ENCODE data around the gene SBSN.

SBSN gene

DNA sequence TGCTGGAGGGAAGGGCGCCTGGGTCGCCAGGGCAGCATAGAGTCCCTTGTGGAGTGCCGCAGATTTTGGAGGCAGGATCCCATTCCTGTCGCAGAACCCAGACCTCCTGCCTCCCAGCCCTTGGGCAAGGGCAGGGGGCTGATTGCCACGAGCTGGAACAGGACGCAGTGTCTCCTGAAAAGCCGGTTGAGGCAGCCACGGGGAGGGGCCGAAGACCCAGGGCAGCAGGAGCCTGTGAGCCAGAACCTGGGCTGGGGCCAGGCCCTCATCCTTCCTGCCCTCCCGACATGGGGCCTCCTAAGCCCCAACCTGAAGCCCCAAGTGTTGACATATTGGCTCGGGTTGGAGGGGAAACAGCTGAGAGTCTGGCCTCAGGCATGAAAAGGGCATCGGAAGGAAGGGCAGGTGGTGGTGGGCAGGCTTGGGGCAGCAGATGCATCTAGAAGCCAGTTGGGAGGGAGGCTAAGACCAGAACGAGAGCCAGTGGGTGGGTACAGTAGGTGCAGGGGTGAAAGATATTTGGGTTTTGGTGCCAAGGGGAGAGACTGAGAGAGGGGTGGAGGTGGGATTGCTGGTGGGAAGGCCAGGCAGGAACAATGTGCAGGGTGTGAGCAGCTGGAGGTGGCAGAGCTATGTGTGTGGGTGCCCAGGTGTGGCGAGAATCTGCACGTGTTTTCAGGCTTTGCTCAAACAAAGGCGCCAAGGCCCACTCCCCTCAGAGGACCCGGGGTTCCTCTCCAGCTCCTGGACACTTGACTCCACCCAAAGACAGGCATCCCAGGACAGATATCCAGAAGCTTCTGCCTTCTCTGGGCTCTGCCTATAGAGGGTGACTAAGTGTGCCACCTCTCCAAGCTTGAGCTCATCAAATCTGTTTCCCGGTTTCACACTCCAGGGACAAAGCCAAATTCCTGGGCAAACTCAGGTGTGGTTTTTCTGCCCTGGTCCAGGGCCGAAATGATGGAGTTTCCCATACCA is 1.4 kb upstream of the SBSN start:
- no peak for DNase-seq

DNA sequence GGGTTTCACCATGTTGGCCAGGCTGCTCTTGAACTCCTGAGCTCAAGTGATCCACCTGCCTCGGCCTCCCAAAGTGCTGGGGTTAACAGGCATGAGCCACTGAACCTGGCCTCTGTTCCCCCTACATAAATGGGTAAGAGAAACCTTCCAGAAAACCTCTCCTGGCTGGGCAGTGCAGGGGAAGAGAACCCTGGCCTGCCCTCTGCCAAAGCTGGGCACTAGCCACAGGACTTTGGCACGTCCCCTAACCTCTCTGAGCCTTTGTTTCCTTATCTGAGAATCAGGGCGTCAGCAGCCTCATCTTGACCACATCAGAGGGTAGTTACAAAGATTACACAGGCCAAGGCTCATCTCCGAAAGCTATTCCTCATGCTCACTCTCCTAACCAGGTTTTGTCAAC is 2.2 kb downstream of the SBSN start:
- DNase-seq: no peak

DNA sequence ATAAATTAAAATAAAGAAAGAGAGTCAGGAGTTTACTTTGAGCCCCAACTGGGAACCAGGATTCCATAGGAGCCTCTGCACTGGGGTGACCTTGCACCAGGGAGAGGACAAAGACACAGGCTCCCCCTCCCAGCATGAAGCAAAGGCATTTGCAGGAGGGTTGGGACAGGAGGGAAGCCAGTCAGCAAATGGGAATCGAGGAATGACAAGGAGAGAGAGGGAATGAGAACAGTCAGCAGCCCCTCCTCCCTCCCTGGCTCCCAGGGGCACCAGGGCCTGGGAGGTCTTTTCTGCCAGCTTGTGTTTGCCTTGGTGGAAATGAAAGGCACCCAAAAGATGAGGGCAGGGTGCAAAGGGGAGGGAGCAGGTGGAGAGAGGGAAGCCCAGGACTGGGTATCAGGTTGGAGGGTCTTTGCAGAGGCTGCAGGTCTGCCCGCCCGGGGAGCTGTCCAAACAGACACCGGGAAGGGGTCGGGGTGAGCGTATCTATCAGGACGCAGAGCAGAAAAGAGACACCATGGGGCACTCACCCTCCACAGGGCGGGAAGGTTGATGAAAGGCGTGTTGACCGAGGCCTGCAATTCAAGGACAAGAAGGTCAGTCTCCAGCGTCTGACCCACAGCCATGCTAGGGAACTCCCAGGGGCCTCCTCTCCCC is 3.8 kb downstream of the SBSN start:
- no peak for DNase-seq

DNA sequence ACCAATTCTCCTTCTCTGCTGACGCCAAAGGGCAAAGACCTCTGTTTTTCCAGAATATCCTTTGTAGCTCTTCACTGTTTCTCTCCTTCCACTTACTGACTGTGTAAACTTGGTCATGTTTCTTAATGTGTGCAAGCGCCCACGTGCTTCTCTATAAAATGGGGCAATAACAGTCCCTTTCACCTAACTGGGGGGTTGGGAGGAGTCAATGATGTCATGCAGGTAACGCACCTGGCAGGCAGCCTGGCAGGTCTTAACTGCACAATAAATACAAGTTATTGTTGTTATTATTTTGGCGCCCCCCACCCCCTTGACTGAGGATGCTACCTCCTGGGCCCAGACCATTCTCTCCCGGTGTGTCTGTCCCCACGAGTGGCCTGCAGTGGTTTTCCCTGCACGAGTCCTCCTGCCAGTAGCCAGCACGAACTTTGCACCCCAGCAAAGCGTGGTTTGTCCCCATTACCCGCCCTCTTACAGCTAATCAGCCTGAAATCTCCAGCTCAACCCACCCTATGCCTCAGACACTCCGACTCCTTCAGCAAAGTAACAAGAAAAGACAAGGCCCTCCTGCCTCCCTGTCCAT is 5.3 kb downstream of the SBSN start:
- no peak for DNase-seq

DNA sequence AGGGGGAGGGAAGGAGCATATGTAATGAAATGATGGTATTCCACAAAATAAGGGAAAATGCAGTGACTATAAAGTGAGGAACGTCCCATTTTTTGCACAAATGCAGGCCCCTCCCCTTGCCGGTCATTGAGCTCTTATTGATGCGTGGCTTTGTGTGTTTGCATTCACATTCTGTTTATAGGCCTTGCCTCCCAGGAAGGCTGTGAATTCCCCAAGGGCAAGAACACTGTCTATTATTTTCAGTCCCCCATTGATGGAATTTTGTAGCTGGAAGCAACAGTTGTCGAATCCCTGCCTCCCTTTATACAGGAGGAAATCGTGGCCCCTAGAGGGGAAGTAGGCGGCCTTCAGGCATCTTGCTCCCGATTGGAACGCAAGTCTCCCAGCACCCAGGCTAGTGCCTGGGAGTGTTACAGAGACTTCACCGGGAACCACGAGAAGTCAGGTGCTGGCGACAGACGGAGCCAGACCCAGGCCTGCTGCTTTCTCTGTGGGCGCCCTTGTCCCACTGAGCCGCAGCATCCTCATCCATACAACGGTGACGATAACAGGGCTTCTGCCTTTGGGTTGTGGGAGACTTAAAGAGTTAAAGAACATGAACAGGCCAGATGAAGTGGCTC is 6.9 kb downstream of the SBSN start:
- DNase-seq: no peak

DNA sequence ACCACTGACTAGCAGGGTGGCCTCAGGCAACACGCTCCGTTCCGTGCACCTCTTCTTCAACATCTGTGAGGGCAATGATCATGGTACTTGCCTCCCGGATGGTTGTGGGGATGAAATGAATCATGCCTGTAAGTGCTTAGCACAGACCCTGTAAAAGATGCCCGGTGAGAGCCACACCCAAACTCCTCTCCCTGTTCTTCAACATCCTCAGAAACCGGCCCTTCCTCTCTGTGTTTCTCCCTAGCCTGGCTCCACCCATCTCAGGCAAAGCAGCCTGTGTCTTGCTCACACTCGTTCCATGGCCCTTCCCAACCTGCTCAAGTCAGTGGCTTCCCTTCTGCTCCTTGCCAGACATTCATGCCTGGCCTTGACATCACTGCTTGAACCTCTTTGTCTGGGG is 8.8 kb downstream of the SBSN start:
- DNase-seq: no peak

DNA sequence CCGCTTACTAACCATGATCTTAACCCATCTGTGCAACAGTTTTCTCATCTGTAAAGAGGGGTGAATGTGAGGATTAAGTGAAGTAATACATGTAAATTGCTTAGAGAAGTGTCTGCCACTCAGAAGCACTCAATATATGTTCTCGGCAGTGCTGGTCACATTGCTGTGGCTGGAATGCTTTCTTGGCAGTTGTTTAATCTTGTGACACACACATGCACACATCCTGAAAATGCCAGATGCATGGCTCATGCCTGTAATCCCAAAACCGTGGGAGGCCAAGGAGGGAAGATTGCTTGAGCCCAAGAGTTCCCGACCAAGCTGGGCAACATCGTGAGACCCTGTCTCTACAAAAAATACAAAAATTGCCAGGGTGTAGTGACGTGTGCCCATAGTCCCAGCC is 9.8 kb downstream of the SBSN start:
- DNase-seq: no peak

DNA sequence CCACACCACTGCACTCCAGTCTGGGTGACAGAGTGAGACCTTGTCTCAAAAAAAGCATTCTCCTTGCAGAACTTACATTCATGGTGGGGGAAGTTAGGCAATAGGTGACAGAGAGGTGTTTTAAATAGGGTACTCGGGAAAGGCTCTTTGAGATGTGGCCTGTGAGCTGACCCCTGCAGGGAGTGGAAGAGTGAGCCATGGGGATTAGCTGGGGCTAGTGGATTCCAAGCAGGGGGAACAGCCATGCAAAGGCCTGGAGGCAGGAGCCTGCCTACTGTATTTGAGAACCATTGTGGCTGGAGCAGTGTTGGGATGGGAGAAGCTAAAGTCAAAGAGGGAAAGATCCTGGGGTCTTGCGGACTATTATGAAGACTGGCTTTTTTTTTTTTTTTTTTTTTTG is 10.8 kb downstream of the SBSN start:
- no peak for DNase-seq

DNA sequence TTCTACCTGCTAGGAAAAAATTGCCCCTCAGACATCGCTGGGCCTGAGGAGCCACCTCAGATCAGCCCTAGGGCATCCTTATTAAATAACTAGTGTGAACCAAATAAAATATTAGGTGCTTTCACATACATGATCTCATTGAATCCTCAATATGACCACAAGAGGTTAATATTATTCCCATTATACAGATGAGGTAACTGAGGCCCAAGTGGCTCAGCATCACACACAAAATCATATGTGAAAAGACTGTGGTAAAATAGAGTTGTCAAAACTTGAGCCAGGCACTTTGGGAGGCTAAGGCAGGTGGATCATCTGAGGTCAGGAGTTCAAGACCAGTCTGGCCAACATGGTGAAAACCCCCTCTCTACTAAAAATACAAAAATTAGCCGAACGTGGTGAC is 11.8 kb downstream of the SBSN start:
- no peak for DNase-seq

DNA sequence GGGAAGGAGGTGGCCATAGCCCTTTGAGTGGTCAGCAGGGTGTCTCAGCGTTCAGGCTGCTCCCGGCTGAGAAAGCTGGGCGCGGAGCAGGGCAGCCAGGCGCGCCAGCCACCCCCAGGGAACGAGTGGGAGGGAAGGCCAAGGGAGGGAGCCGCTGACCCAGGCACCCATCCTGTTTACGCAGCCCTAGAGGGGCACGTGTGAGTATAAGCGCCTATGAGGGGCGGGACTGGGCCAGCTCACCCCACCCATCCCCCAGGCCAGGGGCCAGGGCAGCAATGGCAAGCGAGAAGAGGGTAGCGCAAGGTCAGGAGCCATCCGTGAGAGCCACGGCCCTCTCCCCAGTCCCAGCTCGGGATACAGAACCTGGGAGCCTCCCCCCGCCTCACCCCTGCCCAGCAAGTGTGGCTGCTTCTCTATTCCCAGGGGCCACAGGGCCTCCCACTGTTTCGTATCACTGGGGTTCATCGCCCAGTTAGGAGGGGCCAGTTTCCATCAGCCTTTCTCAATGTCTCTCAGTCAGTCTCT is 13.8 kb downstream of the SBSN start:
- no peak for DNase-seq

DNA sequence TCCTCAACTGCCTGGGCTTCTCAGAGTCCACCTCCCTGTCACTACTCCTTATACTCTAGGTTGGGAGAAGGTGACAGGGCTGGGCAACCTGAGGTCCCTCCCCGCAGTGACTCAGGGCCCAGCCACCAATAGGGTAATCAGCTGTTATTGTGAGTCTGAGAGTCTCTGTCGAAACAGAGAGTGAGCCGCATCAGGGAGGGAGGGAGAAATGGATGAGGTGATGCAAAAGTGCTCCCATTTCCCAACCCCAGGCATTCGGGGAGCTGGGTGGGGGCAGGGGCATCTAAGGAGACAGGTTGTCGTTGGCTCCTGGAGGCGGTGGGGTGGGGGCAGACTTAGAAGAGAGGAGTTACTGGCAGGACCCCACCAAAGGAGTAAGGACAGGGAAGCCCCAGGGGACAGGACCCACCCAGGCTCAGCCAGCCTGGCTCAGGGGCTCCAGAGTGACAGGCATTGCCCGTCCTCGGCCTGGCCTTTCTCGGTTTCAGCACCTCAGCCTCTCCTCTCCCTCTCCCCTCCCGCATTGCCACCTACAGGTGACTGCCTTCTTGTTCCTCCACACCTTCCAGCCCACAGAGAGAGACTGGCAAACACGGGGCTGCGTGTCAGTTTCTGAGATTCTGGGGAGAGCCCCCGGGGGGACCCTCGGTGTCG is 14.4 kb downstream of the SBSN start, which contains the start of gene DMKN:
Gene DMKN (minus strand): TSS at position 22 of the 654 bp plus-strand sequence. CDS start 174 bp downstream, outside the sequence.
- DNase-seq: no peak

DNA sequence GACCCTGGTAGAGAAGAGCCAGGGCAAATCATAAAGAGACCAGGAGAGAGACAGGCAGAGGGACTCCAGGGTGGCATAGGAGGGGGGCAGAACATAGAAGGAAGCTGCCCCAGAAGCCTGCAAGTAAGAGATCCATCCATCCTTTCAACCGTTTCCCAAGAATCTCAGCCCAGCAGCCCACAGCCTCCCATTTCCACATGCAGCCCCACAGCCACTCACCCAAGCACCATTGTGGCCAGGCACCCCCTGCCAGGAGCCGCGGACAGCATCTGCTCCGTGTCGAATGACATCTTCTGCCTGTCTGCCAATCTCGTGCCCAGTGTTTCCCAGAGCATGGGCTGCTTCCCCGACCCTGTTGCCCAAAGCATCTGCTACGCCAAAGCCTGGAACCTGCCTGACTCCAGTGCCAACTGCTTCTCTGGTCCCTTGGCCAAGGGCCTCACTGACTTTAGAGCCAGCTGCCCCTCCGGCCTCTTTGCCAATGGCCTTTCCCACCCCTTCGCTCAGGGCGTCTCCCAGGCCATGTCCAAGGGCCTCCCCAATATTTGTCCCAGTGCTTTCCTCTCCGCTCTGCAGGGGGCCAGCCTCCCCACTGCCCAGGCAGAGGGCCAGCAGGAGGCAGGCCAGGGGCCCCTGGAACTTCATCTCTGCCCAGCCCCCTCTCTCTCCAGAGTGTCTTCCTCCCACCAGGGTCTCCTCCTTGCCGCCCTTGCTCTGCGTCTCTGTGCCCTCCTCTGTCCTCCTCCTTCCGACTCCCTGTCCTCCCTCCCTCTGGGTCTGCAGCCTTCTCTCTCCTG is 15.1 kb downstream of the SBSN start:
- no peak for DNase-seq

DNA sequence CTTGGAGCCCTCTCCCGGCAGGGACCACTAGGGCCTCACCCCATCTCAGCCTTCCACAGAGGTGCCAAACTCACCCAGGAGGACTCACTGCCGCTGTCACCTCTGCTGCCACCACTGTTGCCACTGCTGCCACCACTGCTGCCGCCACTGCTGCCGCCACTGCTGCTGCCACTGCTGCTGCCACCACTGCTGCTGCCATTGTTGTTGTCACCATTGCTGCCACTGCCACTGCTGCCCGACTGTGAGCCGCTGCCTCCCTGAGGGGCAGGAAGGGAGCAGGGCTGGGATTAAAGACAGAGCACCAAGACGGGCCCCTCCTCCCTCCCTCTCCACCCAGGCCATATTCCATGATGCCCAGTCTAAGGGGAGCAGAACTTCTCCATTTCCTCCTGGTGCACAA is 16.8 kb downstream of the SBSN start:
- DNase-seq: no peak

DNA sequence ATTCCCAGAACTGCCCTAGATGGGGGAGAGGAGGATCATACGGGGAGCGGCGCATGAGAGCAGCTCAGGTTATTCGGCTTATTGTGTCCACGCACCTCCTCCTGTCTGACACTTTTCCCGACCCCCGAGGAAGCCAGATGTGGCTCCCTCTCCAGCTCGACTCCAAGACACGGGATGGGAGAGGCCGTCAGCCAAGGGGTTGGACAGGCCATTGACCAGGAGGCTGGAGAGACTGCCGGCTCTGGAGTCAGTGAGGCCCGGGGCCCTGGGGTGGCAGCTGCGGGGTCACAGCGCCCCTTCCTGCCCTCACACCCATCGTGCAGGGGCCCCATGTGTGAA is 17.5 kb downstream of the SBSN start:
- DNase-seq: no peak

DNA sequence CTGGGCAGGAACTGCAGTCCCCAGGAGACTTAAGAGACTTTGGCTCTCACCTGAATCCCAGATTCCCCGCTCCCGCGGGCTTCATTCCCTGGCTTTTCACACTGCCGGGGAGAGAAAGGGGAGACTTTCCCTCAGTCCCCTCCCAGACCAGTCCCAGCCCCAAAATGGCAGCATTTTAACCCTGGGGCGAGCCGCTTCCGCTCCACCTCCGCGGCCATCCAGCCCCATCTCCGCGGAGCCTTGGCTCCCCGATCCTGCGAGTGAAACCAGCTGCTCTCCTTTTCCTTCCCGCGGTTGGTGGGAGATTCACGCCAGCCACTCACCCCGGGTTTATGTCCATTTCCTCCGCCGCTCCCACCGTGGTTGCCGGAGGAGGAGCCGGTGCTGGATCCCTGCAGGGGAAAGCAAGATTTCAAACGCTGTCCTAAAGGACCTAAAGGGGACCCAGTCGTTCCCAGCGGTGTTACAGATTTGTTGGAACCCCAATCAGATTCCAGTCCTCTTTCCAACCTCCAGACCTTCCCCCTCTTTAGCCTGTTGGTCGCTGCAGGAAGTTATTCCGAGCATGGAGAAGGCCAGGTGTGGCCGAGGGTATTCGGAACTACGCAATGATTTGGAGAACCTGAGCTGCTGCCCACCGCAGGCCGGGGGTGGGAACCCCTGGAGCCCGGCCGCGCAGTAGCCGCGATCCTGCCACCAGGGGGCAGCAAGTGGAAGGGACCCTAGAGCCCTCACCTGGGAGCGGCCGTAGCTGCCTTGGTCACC is 18.1 kb downstream of the SBSN start:
- DNase-seq: peak; percentile 11

DNA sequence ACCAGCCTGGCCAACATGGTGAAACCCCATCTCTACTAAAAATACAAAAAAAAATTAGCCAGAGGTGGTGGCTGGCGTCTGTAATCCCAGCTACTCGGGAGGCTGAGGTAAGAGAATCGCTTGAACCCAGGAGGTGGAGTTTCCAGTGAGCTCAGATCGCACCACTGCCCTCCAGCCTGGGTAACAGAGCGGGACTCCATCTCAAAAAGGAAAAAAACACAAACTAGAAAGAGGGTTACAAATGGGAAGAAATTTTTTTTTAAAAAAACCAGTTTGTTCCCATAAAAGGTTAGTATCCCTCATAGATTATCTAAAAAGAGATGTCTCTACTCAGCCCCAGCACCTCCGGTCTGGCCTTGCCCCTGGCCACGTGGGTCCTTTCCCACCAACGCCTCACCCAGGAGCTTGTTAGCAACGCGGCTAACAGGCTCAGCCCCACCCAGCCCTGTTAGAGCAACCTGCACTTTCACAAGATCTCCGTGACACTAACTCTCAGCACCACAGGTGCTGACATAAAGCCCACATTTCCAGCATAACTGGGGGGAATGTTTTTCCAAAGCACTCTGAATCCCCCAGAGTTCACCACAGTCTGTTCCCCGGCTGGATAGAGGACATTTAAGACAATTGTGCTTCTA is 19.0 kb downstream of the SBSN start:
- DNase-seq: no peak

DNA sequence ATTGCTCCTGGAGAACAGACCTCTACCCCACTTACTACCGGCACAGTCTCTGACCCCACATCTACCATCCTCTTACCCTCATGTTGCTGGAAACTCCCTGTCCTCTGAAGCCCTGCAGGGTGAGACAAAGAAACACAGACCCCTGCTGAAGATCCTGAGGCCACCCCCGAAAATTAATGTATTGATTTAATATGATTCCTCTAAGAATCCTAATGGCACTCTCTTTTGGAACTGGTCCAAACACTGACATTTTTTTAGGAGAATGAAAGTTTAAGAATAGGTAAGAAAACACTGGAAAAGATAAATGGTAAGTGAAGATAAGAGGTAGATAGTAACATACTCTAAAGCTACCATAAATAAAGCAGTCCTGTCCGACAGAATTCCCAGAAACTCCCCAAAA is 20.0 kb downstream of the SBSN start:
- no peak for DNase-seq

DNA sequence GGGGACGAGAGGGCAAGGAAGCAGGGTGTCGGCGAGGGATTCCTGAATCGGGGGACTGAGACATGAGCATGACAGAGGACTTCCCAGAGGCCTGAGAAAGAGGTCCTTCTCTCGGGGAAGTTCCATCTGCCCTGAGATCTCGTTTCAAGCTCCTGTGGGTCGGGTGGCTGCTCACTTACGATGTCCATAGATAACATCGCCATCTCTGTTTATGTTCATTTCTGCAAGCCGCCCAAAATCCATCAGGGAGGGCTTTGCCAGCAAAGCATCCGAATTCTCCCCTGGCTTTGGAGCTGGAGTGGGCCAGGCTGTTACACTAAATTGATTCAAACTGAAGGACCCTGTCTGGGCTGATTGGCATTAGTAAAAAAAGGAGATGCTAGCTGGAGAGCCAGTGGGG is 20.6 kb downstream of the SBSN start:
- no peak for DNase-seq

DNA sequence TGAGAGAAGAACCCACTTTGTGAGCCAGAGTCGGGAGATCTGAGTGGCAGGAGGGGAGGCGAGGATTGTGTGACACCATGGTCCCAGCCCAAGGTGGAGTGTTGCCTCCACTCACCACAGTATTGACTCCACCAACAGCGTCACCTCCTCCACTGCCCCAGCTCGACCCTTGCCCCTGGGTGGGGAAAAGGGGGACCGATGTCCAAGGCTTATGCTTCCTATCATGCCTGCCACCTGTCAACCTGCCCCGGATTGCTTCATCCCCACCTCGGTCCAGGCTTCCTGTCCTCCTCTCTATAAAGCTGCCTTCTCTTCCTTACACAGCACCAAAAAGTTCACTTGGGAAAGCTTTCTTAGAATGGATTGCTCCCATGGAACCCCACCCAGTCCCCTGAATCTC is 22.1 kb downstream of the SBSN start:
- no peak for DNase-seq

DNA sequence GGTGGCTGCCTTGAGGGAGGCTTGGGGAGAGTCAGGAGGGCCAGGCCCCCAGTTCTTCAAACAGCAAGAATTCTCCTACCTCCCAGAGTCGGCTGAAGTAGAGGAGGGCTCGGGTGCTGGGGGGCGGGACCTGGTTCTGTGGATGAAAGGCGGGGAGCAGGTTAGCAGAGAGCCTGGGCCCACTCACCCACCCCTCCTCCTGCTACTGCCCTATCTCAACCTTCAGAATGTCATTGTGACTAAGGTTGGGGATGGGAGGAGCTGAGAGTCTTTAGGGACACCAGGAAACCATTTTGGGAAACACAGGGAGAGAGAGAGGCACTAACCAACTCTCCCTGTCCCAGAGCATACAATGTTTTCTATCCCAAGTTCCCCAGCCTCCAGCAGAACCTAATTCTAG is 25.4 kb downstream of the SBSN start:
- DNase-seq: no peak

DNA sequence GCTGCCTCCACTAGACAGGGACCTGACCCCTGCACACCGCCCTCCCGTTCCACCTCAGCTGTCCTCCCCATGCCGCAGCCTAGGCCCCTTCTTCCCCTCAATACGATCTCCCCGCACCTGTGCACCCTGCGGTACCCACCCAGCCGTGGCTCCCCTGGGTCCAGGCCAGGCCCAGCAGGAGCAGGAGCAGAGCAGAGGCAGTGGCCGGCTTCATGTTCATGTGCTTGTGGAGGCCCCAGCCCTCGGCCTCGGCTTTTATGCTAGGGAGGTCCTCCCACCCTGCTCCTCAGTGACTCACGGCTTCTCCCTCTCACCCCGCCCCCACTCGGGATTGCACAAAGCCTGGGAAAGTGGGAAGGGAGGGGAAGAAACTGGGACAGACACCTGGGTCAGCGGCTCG is 26.4 kb downstream of the SBSN start:
- no peak for DNase-seq

All from NCI-H510A treated with DMSO at 0.1 percent for 48 hours (cell line).